NCI-H1436 (cell line): ENCODE measurements around the gene CDH23.

Experiments used
- DNase-seq: peaks from one replicate; lab custom pipeline; 2025; lab: John Stamatoyannopoulos, UW

Gene CDH23

GRCh38 chr10:71818674-71819260 lies 422.0 kb downstream of the CDH23 start:
- DNase-seq: no peak

GRCh38 chr10:71819441-71819861 lies 422.7 kb downstream of the CDH23 start:
- no peak for DNase-seq

GRCh38 chr10:71819985-71820384 lies 423.3 kb downstream of the CDH23 start:
- no peak for DNase-seq

- DNase-seq: no peak
Observed at GRCh38 chr10:71820966-71821365, 424.2 kb downstream of the CDH23 start.

- DNase-seq: no peak
Observed at GRCh38 chr10:71821909-71822763, 425.4 kb downstream of the CDH23 start.

- no peak for DNase-seq
Observed at GRCh38 chr10:71823356-71823755, 426.6 kb downstream of the CDH23 start.

- no peak for DNase-seq
Observed at GRCh38 chr10:71824333-71824732, 427.6 kb downstream of the CDH23 start.

GRCh38 chr10:71825217-71825616 lies 428.5 kb downstream of the CDH23 start:
- no peak for DNase-seq

- no peak for DNase-seq
Observed at GRCh38 chr10:71827852-71828251, 431.1 kb downstream of the CDH23 start.

- no peak for DNase-seq
Observed at GRCh38 chr10:71828702-71829101, 432.0 kb downstream of the CDH23 start.

GRCh38 chr10:71829171-71829570 lies 432.5 kb downstream of the CDH23 start:
- no peak for DNase-seq

GRCh38 chr10:71829896-71830295 lies 433.2 kb downstream of the CDH23 start:
- DNase-seq: no peak

- no peak for DNase-seq
Observed at GRCh38 chr10:71830726-71831125, 434.0 kb downstream of the CDH23 start.

- DNase-seq: no peak
Observed at GRCh38 chr10:71831646-71832552, 435.2 kb downstream of the CDH23 start.

- no peak for DNase-seq
Observed at GRCh38 chr10:71832967-71833366, 436.2 kb downstream of the CDH23 start.

- no peak for DNase-seq
Observed at GRCh38 chr10:71833451-71834342, 437.0 kb downstream of the CDH23 start.

- DNase-seq: no peak
Observed at GRCh38 chr10:71834343-71834674, 437.6 kb downstream of the CDH23 start.

- peak; percentile 85 for DNase-seq
Observed at GRCh38 chr10:71835671-71836595, 439.2 kb downstream of the CDH23 start.

- no peak for DNase-seq
Observed at GRCh38 chr10:71836596-71836974, 439.9 kb downstream of the CDH23 start.

- no peak for DNase-seq
Observed at GRCh38 chr10:71837098-71837827, 440.5 kb downstream of the CDH23 start.
